ENCODE results near the gene FAM24A. TPM values are rescaled to one million over a fixed set of nuclear protein-coding genes. Genes with fewer than 3 reads are reported as not detected.

Gene FAM24A
- total and polyA plus RNA-seq, 10 of the 15 experiments (the other 5 are each of a cell fraction or from before 2014, with no cell fraction given): not detected

GRCh38 chr10:122953902-122954730 is 43.7 kb downstream of the FAM24A start, which contains the start of gene C10orf88 (continued):
- TF ChIP-seq SKIL (IDR thresholded peaks at IDR 0.05; ENCODE audit: low read depth, poor library complexity, severe bottlenecking): no peak
- no peak for TF ChIP-seq IRF4 (IDR thresholded peaks at IDR 0.05; ENCODE audit: low read depth, low read length)
- TF ChIP-seq CBX5 (IDR thresholded peaks at IDR 0.05; ENCODE audit: low read depth): peak; percentile 96; the same call in 1 of the 2 replicates
- TF ChIP-seq RB1 (IDR thresholded peaks at IDR 0.05; ENCODE audit: borderline replicate concordance): peak; percentile 92
- no peak for TF ChIP-seq SPI1 (IDR thresholded peaks at IDR 0.05; ENCODE audit: borderline replicate concordance, insufficient read depth, low read depth, low read length)
- TF ChIP-seq TAF1 (IDR thresholded peaks at IDR 0.05; ENCODE audit: borderline replicate concordance, low read depth, low read length): peak; percentile 89
- 0 out of 2 replicates have a peak, but pooled peaks have one; percentile 58 for TF ChIP-seq CREB1 (IDR thresholded peaks at IDR 0.05; ENCODE audit: low read depth)
- TF ChIP-seq HSF1 (IDR thresholded peaks at IDR 0.05; ENCODE audit: low read depth, low read length): no peak
- TF ChIP-seq TBL1XR1 (IDR thresholded peaks at IDR 0.05; ENCODE audit: low read depth, low read length): peak; percentile 60; the same call in 1 of the 2 replicates
- TF ChIP-seq SREBF2 (IDR thresholded peaks at IDR 0.05; ENCODE audit: low read length): peak; percentile 68
- peak; percentile 87 to 89; a peak in 3 of 4 replicates for TF ChIP-seq SRF (IDR thresholded peaks at IDR 0.05; ENCODE audit: low read depth in 2 of 2, low read length in 2 of 2)
- peak; percentile 59 for TF ChIP-seq SIX5 (IDR thresholded peaks at IDR 0.05; ENCODE audit: low read depth, low read length, severe bottlenecking)
- TF ChIP-seq STAT1 (conservative IDR thresholded peaks at IDR 0.05): peak; percentile 25; the same call in 1 of the 2 replicates
- peak; percentile 85 for TF ChIP-seq KLF5 (IDR thresholded peaks at IDR 0.05; ENCODE audit: partially characterized antibody)
- peak; percentile 60 for TF ChIP-seq LARP7 (IDR thresholded peaks at IDR 0.05)
- peak; percentile 89 for TF ChIP-seq YY1 (IDR thresholded peaks at IDR 0.05; ENCODE audit: low read depth, low read length)
- TF ChIP-seq CUX1 (IDR thresholded peaks at IDR 0.05; ENCODE audit: insufficient replicate concordance, low read depth, low read length): peak; percentile 57
- peak; percentile 75; the same call in 1 of the 2 replicates for TF ChIP-seq TARDBP (IDR thresholded peaks at IDR 0.05; ENCODE audit: borderline replicate concordance)
- no peak for TF ChIP-seq EZH2 (IDR thresholded peaks at IDR 0.05; ENCODE audit: borderline replicate concordance, control insufficient read depth, low read depth, low read length)
- no peak for TF ChIP-seq ZNF622 (IDR thresholded peaks at IDR 0.05)
- TF ChIP-seq NR2F1 (conservative IDR thresholded peaks at IDR 0.05): peak; percentile 36; the same call in 1 of the 2 replicates
